ENCODE data around the gene EVX2. TPM values are rescaled to one million over a fixed set of nuclear protein-coding genes. Genes with fewer than 3 reads are reported as not detected.

Gene EVX2
- total and polyA plus RNA-seq, 4 donors: not detected

- 3% methylated on average over 46 of the region's 46 CpGs for WGBS
- H3K4me3 ChIP-seq (ENCODE audit: low read depth in 1 of 3, low read length in 3 of 3): no peak overlapping the region
- no peak overlapping the region for H3K27ac ChIP-seq (ENCODE audit: low read depth in 1 of 2, low read length in 2 of 2)
- no peak for DNase-seq (ENCODE audit: low spot score)
- H3K9ac ChIP-seq (ENCODE audit: low read depth in 1 of 2, low read length in 2 of 2): no peak overlapping the region
- peaks cover 17 to 65% (median 40%) of the 10 kb centered on the region in 4 donors for H3K27me3 ChIP-seq (ENCODE audit: control insufficient read depth in 4 of 4, insufficient read depth in 4 of 4, low read length in 3 of 4)
- no peak for TF ChIP-seq FOXA2 (IDR thresholded peaks at IDR 0.05)
- TF ChIP-seq RAD21 (IDR thresholded peaks at IDR 0.05): peak; percentile 70 to 77
- TF ChIP-seq CTCF (IDR thresholded peaks at IDR 0.05; ENCODE audit: low read depth, low read length, missing input control): peak; percentile 36
- TF ChIP-seq SP1 (IDR thresholded peaks at IDR 0.05): no peak
- TF ChIP-seq YY1 (IDR thresholded peaks at IDR 0.05): no peak
- no peak for TF ChIP-seq TAF1 (conservative IDR thresholded peaks at IDR 0.05)
- TF ChIP-seq, protein P1, sequence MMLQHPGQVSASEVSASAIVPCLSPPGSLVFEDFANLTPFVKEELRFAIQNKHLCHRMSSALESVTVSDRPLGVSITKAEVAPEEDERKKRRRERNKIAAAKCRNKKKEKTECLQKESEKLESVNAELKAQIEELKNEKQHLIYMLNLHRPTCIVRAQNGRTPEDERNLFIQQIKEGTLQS (IDR thresholded peaks at IDR 0.05): no peak
- TF ChIP-seq MAX (IDR thresholded peaks at IDR 0.05): no peak
- TF ChIP-seq NR2F2 (IDR thresholded peaks at IDR 0.05): no peak
- no peaks in the 10 kb centered on the region for H3K36me3 ChIP-seq (ENCODE audit: control insufficient read depth in 4 of 4, insufficient read depth in 3 of 4, low read depth in 1 of 4, low read length in 3 of 4)
- H3K4me1 ChIP-seq (ENCODE audit: control insufficient read depth in 4 of 4, insufficient read depth in 4 of 4, low read length in 3 of 4): peaks cover 8 to 18% (median 13%) of the 10 kb centered on the region in 4 donors
- H3K9me3 ChIP-seq (ENCODE audit: control insufficient read depth in 4 of 4, low read length in 3 of 4): peaks cover 0 to 22% (median 2%) of the 10 kb centered on the region in 4 donors
These were observed 2.4 kb upstream of the EVX2 start for GRCh38 chr2:176085861-176086771.

- Histone ChIP-seq H3K36me3 (ENCODE audit: control insufficient read depth in 4 of 4, insufficient read depth in 3 of 4, low read depth in 1 of 4, low read length in 3 of 4) (no peaks in the 10 kb centered on the region), H3K9me3 (ENCODE audit: control insufficient read depth in 4 of 4, low read length in 3 of 4) (peaks cover 0 to 29% (median 5%) of the 10 kb centered on the region in 4 donors), H3K4me3 (ENCODE audit: low read depth in 1 of 3, low read length in 3 of 3) (no peak overlapping the region), H3K4me1 (ENCODE audit: control insufficient read depth in 4 of 4, insufficient read depth in 4 of 4, low read length in 3 of 4) (peaks cover 8 to 25% (median 14%) of the 10 kb centered on the region in 4 donors), H3K27me3 (ENCODE audit: control insufficient read depth in 4 of 4, insufficient read depth in 4 of 4, low read length in 3 of 4) (peaks cover 17 to 70% (median 40%) of the 10 kb centered on the region in 4 donors), H3K27ac (ENCODE audit: low read depth in 1 of 2, low read length in 2 of 2) (no peak overlapping the region), H3K9ac (ENCODE audit: low read depth in 1 of 2, low read length in 2 of 2) (no peak overlapping the region)
- DNase-seq (ENCODE audit: low spot score): no peak
- 7% methylated on average over 40 of the region's 40 CpGs for WGBS
- no peak for TF ChIP-seq NR2F2 (IDR thresholded peaks at IDR 0.05)
- TF ChIP-seq, protein P2, sequence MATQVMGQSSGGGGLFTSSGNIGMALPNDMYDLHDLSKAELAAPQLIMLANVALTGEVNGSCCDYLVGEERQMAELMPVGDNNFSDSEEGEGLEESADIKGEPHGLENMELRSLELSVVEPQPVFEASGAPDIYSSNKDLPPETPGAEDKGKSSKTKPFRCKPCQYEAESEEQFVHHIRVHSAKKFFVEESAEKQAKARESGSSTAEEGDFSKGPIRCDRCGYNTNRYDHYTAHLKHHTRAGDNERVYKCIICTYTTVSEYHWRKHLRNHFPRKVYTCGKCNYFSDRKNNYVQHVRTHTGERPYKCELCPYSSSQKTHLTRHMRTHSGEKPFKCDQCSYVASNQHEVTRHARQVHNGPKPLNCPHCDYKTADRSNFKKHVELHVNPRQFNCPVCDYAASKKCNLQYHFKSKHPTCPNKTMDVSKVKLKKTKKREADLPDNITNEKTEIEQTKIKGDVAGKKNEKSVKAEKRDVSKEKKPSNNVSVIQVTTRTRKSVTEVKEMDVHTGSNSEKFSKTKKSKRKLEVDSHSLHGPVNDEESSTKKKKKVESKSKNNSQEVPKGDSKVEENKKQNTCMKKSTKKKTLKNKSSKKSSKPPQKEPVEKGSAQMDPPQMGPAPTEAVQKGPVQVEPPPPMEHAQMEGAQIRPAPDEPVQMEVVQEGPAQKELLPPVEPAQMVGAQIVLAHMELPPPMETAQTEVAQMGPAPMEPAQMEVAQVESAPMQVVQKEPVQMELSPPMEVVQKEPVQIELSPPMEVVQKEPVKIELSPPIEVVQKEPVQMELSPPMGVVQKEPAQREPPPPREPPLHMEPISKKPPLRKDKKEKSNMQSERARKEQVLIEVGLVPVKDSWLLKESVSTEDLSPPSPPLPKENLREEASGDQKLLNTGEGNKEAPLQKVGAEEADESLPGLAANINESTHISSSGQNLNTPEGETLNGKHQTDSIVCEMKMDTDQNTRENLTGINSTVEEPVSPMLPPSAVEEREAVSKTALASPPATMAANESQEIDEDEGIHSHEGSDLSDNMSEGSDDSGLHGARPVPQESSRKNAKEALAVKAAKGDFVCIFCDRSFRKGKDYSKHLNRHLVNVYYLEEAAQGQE (IDR thresholded peaks at IDR 0.05): no peak
- TF ChIP-seq FOXA1 (IDR thresholded peaks at IDR 0.05): no peak
- no peak for TF ChIP-seq FOXA2 (IDR thresholded peaks at IDR 0.05)
- no peak for TF ChIP-seq TAF1 (conservative IDR thresholded peaks at IDR 0.05)
- TF ChIP-seq HNF4G (IDR thresholded peaks at IDR 0.05): no peak
- TF ChIP-seq YY1 (IDR thresholded peaks at IDR 0.05): no peak
- no peak for TF ChIP-seq RXRA (IDR thresholded peaks at IDR 0.05)
- TF ChIP-seq SP1 (IDR thresholded peaks at IDR 0.05): no peak
- TF ChIP-seq ZBTB33 (IDR thresholded peaks at IDR 0.05): no peak
- no peak for TF ChIP-seq EGR1 (IDR thresholded peaks at IDR 0.05; ENCODE audit: low read depth in 2 of 2)
These were observed 1.5 kb upstream of the EVX2 start for GRCh38 chr2:176085120-176085788.

All from liver (tissue), 9 donors.